PC-3 (cell line): ENCODE measurements around the gene KIAA1217. TPM values are rescaled to one million over a fixed set of nuclear protein-coding genes. Genes with fewer than 3 reads are reported as not detected.

ENCODE experiments used
- ATAC-seq: fragments of 200-7000 bp; cut with Tn5 transposase; 2 replicates; pipeline ENCODE4 v1.9.1; 2020; ENCODE audit warnings: mild to moderate bottlenecking, moderate library complexity
- BruUV-seq: library from RNA; stranded (reverse); fragments of 400-500 nt; replicated peaks from 2 replicates; lab custom pipeline; 2021; lab: Mats Ljungman, UMichigan
- CTCF ChIA-PET: fragments of 300-600 bp; sonication (Branson Sonifier 250); formaldehyde crosslinking; loops from one replicate; lab custom pipeline; 2022; ENCODE audit warnings: antibody characterized with exemption; lab: Charles Lee
- POLR2A ChIA-PET: fragments of 300-600 bp; sonication (Branson Sonifier 250); formaldehyde crosslinking; loops from one replicate; lab custom pipeline; 2022; ENCODE audit warnings: antibody characterized with exemption; ENCODE audit not compliant: unreplicated experiment; lab: Charles Lee
- DNase-seq: peaks from one replicate; pipeline ENCODE4 v3.0.0-alpha.2; 2015
- H2AFZ ChIP-seq: fragments of 300-600 bp; sonication (generic); 2 replicates; pipeline ENCODE4 v1.6.0; 2016; ENCODE audit warnings: antibody characterized with exemption, low read length
- H3F3A ChIP-seq: fragments of 300-600 bp; sonication (generic); one replicate; pipeline ENCODE4 v1.6.0; 2017; ENCODE audit warnings: antibody characterized with exemption, low read length, control low read depth, mild to moderate bottlenecking; ENCODE audit not compliant: unreplicated experiment
- H3K27ac ChIP-seq: fragments of 300-600 bp; sonication (generic); 2 replicates; pipeline ENCODE4 v1.5.1; 2016; ENCODE audit warnings: mild to moderate bottlenecking, low read length
- H3K27me3 ChIP-seq: fragments of 300-600 bp; sonication (generic); 2 replicates; pipeline ENCODE4 v1.6.1; 2016; ENCODE audit warnings: low read length, mixed read lengths
- H3K36me3 ChIP-seq: fragments of 300-600 bp; sonication (generic); 2 replicates; pipeline ENCODE4 v1.6.1; 2016; ENCODE audit warnings: low read depth, mixed run types, low read length, mixed read lengths
- H3K4me1 ChIP-seq: fragments of 300-600 bp; sonication (generic); 2 replicates; pipeline ENCODE4 v1.5.1; 2016; ENCODE audit warnings: low read length; ENCODE audit not compliant: insufficient read depth
- H3K4me2 ChIP-seq: fragments of 300-600 bp; sonication (generic); 2 replicates; pipeline ENCODE4 v1.6.0; 2016; ENCODE audit warnings: low read length
- H3K4me3 ChIP-seq: fragments of 300-600 bp; sonication (generic); 2 replicates; pipeline ENCODE4 v1.5.1; 2016; ENCODE audit warnings: mild to moderate bottlenecking, low read length, mixed read lengths
- H3K79me2 ChIP-seq: fragments of 300-600 bp; sonication (generic); 2 replicates; pipeline ENCODE4 v1.6.1; 2017; ENCODE audit warnings: low read length, mixed read lengths
- H3K9ac ChIP-seq: fragments of 300-600 bp; sonication (generic); 2 replicates; pipeline ENCODE4 v1.6.0; 2016; ENCODE audit warnings: mild to moderate bottlenecking, low read length
- H3K9me2 ChIP-seq: fragments of 300-600 bp; sonication (generic); replicated peaks from 2 replicates; pipeline ENCODE4 v1.6.1; 2016; ENCODE audit warnings: mixed run types, low read length, mixed read lengths
- H3K9me3 ChIP-seq: fragments of 300-600 bp; sonication (generic); 2 replicates; pipeline ENCODE4 v1.6.1; 2016; ENCODE audit warnings: low read length, mixed read lengths
- H4K20me1 ChIP-seq: fragments of 300-600 bp; sonication (generic); 2 replicates; pipeline ENCODE4 v1.6.1; 2016; ENCODE audit warnings: low read length, mixed read lengths
- CTCF ChIP-seq: fragments of 300-600 bp; sonication (generic); conservative IDR thresholded peaks from 2 replicates; pipeline ENCODE4 v1.5.1; 2017; ENCODE audit warnings: antibody characterized with exemption, low read depth, mild to moderate bottlenecking, low read length
- EZH2 ChIP-seq: fragments of 300-600 bp; sonication (generic); IDR thresholded peaks from one replicate; pipeline ENCODE4 v1.6.1; 2017; ENCODE audit warnings: antibody characterized with exemption, mild to moderate bottlenecking, low read length; ENCODE audit not compliant: unreplicated experiment
- EZH2phosphoT487 ChIP-seq: fragments of 300-600 bp; sonication (generic); IDR thresholded peaks from 2 replicates; pipeline ENCODE4 v1.6.1; 2018; ENCODE audit warnings: mild to moderate bottlenecking, antibody characterized with exemption, low read length, borderline replicate concordance
- intact Hi-C: fragments of 100-400 bp; cut with micrococcal nuclease; formaldehyde crosslinking; loops from 2 replicates; pipeline ENCODE4 v1.9.0; 2023
- total RNA-seq: library from RNA; depleted of rRNA; stranded (reverse); fragments of >200 nt; gene quantifications from 2 replicates; pipeline ENCODE4 v1.2.3, GENCODE V29; 2014

KIAA1217 gene
- total RNA-seq, 1 experiment from 2014 or later = 16.0 TPM

- Histone ChIP-seq H3K9me2 (no peaks in the 10 kb centered on the region), H3K27ac (no peak overlapping the region), H3F3A (no peaks in the 10 kb centered on the region), H3K4me2 (no peak overlapping the region), H2AFZ (peak overlapping the region; percentile 48; the same call in 1 of the 2 replicates), H3K9me3 (no peaks in the 10 kb centered on the region), H3K79me2 (no peaks in the 10 kb centered on the region), H3K36me3 (no peaks in the 10 kb centered on the region), H3K27me3 (no peaks in the 10 kb centered on the region), H3K9ac (no peak overlapping the region), H3K4me1 (peaks cover 10% of the 10 kb centered on the region; the same call in 1 of the 2 replicates), H4K20me1 (no peaks in the 10 kb centered on the region), H3K4me3 (no peak overlapping the region)
- DNase-seq = peak; percentile 74
- BruUV-seq = no TSS peak
- peak; percentile 48 for ATAC-seq
- CTCF ChIA-PET = no interaction called here
- intact Hi-C loops = loop anchor here (1.0 kb wide), 1 partner anchor 563 kb away; no protein-coding TSS in a partner anchor
- POLR2A ChIA-PET = interaction anchor here (0.6 kb wide), 1 partner anchor 198 kb away, joined by 3 read pairs; no protein-coding TSS in a partner anchor
- TF ChIP-seq CTCF (peak; percentile 63), EZH2phosphoT487 (no peak)
Observed at GRCh38 chr10:24556750-24557742, 348.1 kb downstream of the KIAA1217 start.

- ATAC-seq (peak; percentile 87), DNase-seq (peak; percentile 39)
- H4K20me1 ChIP-seq = no peaks in the 10 kb centered on the region
- no peaks in the 10 kb centered on the region for H3K9me3 ChIP-seq
- H3K4me2 ChIP-seq = peak overlapping the region; percentile 25; the same call in 1 of the 2 replicates
- BruUV-seq = no TSS peak
- no peak overlapping the region for H3K4me3 ChIP-seq
- POLR2A ChIA-PET = no interaction called here
- H3F3A ChIP-seq = no peaks in the 10 kb centered on the region
- peak overlapping the region; percentile 53 for H3K27ac ChIP-seq
- intact Hi-C loops = loop anchor here (10.0 kb wide), 1 partner anchor 663 kb away; no protein-coding TSS in a partner anchor
- no peaks in the 10 kb centered on the region for H3K36me3 ChIP-seq
- H3K79me2 ChIP-seq = no peaks in the 10 kb centered on the region
- no peak overlapping the region for H2AFZ ChIP-seq
- no peak overlapping the region for H3K9ac ChIP-seq
- H3K27me3 ChIP-seq = no peaks in the 10 kb centered on the region
- peaks cover 9% of the 10 kb centered on the region; the same call in 1 of the 2 replicates for H3K4me1 ChIP-seq
- CTCF ChIA-PET = no interaction called here
- TF ChIP-seq EZH2 (no peak), CTCF (no peak), EZH2phosphoT487 (no peak)
- no peaks in the 10 kb centered on the region for H3K9me2 ChIP-seq
Observed at GRCh38 chr10:24561453-24561852, 352.5 kb downstream of the KIAA1217 start.
